ENCODE results near the gene PEAK3. TPM values are rescaled to one million over a fixed set of nuclear protein-coding genes. Genes with fewer than 3 reads are reported as not detected.
A peak's percentile ranks its signal among the peaks of the same experiment; 100 is the strongest.
"Not testable (repeated sequence)": the region's sequence is repeated elsewhere in the genome, so short reads cannot be mapped to it uniquely, and the experiment has no call there.

The PEAK3 gene
- total RNA-seq, 8 experiments from 2014 or later, result 0.15 to 1.3 (median 0.52) TPM

DNA sequence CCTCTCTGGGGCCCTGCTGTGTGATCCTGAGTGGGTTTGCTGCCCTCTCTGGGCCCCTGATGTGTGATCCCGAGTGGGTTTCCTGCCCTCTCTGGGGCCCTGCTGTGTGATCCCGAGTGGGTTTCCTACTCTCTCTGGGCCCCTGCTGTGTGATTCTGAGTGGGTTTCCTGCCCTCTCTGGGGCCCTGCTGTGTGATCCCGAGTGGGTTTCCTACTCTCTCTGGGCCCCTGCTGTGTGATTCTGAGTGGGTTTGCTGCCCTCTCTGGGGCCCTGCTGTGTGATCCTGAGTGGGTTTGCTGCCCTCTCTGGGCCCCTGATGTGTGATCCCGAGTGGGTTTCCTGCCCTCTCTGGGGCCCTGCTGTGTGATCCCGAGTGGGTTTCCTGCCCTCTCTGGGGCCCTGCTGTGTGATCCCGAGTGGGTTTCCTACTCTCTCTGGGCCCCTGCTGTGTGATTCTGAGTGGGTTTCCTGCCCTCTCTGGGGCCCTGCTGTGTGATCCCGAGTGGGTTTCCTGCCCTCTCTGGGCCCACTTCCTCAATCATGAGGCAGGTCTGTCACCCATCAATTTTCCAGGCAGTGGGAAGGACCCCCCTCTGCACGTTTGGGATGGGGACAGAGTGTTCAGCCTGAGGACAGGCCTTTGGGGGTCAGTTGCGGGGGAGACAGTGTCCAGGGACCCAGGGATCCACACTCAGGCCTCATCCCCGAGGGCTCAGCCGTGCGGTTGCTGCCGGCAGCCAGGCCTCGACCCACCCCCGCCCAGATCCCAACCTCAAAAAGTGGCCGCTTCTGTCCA is 512 bp downstream of the PEAK3 start:
- ATAC-seq (replicated peaks in 6 of 8), result peak in 3 of 8 experiments; percentile 3 to 19 (median 8)
- H3K27ac ChIP-seq; H3K4me1 ChIP-seq (replicated peaks in 1 of 2): not testable (repeated sequence)
- peak overlapping the region in 1 of 5 donors; percentile 9 for H3K4me3 ChIP-seq
- in situ Hi-C loops (cut with MboI; ENCODE audit: low pct_unique_long_range_greater_than_20kb in 2 of 9, low sequenced_read_pairs in 9 of 9, unreplicated experiment in 9 of 9), result loop anchor here in 2 of 9 experiments (25.0 kb wide), 1 partner anchor 106 kb away; no protein-coding TSS in a partner anchor
- 80% methylated on average over 1 of the region's 16 CpGs; no CpG with 5 or more reads in 9 of the 10 experiments for WGBS, 10 experiments

- ATAC-seq (replicated peaks in 6 of 8), result no peak
Measured at GRCh38 chr19:2280633-2281264, 1.2 kb downstream of the PEAK3 start.

GRCh38 chr19:2278459-2279158 is 3.4 kb downstream of the PEAK3 start:
- peak in 1 of 8 experiments; percentile 0 for ATAC-seq (replicated peaks in 6 of 8)

More at GRCh38 chr19:2280633-2281264, 1.2 kb downstream of the PEAK3 start:
- no peak overlapping the region for H3K4me3 ChIP-seq
- H3K27ac ChIP-seq, result no peak overlapping the region
- in situ Hi-C loops (cut with MboI; ENCODE audit: low pct_unique_long_range_greater_than_20kb in 2 of 9, low sequenced_read_pairs in 9 of 9, unreplicated experiment in 9 of 9), result loop anchor here in 2 of 9 experiments (25.0 kb wide), 1 partner anchor 107 kb away; no protein-coding TSS in a partner anchor
- H3K4me1 ChIP-seq (replicated peaks in 1 of 2), result peaks cover 0 to 3% of the 10 kb centered on the region in 2 donors
- 0 to 100% (median 70%) methylated on average over 1 to 2 of the region's 26 CpGs; no CpG with 5 or more reads in 7 of the 10 experiments for WGBS, 10 experiments

DNA sequence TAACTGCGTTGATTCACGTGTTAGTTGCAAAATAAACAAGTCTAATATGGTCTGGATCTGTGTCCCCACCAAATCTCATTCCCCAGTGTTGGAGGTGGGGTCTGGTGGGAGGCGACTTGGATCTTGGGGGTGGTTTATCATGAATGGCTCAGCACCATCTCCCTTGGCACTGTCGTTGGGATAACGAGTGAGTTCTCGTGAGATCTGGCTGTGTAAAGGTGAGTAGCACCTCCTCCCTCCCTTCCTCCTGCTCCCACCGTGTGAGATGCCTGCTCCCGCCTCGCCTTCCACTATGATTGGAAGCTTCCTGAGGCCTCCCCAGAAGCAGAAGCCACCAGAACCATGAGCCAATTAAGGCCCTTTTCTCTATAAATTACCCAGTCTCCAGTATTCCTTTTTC is 4.8 kb downstream of the PEAK3 start:
- H3K4me1 ChIP-seq (replicated peaks in 1 of 2), result peaks cover 14 to 20% of the 10 kb centered on the region in 2 donors
- H3K27ac ChIP-seq, result no peak overlapping the region
- no peak overlapping the region for H3K4me3 ChIP-seq
- in situ Hi-C loops (cut with MboI; ENCODE audit: low pct_unique_long_range_greater_than_20kb in 2 of 9, low sequenced_read_pairs in 9 of 9, unreplicated experiment in 9 of 9), result loop anchor here in 2 of 9 experiments (25.0 kb wide), 1 partner anchor 110 kb away; no protein-coding TSS in a partner anchor
- 73 to 100% (median 82%) methylated on average over 1 to 7 of the region's 9 CpGs; no CpG with 5 or more reads in 2 of the 10 experiments for WGBS, 10 experiments
- no peak for ATAC-seq (replicated peaks in 6 of 8)

More at GRCh38 chr19:2278459-2279158, 3.4 kb downstream of the PEAK3 start:
- in situ Hi-C loops (cut with MboI; ENCODE audit: low pct_unique_long_range_greater_than_20kb in 2 of 9, low sequenced_read_pairs in 9 of 9, unreplicated experiment in 9 of 9), result loop anchor here in 2 of 9 experiments (25.0 kb wide), 1 partner anchor 109 kb away; no protein-coding TSS in a partner anchor
- H3K4me1 ChIP-seq (replicated peaks in 1 of 2), result peaks cover 0 to 8% of the 10 kb centered on the region in 2 donors
- no peak overlapping the region for H3K4me3 ChIP-seq
- no peak overlapping the region for H3K27ac ChIP-seq
- 33 to 94% methylated on average over 1 to 10 of the region's 33 CpGs; no CpG with 5 or more reads in 8 of the 10 experiments for WGBS, 10 experiments

DNA sequence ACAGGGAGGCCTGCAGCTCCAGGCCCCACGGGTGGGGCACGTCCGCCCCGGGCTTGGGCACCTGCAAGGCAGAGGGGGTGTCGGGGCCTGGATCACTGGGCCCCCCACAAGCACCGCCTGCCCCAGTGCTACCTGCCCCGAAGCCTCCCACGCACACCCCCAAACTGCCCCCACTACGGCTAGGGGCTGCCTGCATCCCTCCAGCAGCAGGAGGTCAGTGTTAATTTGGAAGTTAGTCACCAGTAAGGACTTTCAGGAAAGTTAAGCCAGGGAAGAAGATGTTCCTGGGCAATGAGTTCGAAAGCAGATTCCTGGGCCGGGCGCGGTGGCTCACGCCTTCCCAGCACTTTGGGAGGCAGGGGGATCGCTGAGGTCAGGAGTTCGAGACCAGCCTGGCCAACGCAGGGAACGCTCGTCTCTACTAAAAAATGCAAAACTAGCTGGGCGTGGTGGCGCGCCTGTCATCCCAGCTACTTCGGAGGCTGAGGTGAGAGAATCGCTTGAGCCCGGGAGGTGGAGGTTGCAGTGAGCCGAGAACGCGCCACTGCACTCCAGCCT is 5.5 kb downstream of the PEAK3 start:
- Histone ChIP-seq H3K27ac (no peak overlapping the region), H3K4me3 (no peak overlapping the region), H3K4me1 (replicated peaks in 1 of 2) (peaks cover 20 to 24% of the 10 kb centered on the region in 2 donors)
- WGBS, 10 experiments, result 76 to 100% (median 90%) methylated on average over 3 to 12 of the region's 28 CpGs; no CpG with 5 or more reads in 5 of the 10 experiments
- no peak for ATAC-seq (replicated peaks in 6 of 8)
- in situ Hi-C loops (cut with MboI; ENCODE audit: low pct_unique_long_range_greater_than_20kb in 2 of 9, low sequenced_read_pairs in 9 of 9, unreplicated experiment in 9 of 9), result loop anchor here in 2 of 9 experiments (25.0 kb wide), 1 partner anchor 111 kb away; no protein-coding TSS in a partner anchor

- Histone ChIP-seq H3K4me1 (replicated peaks in 1 of 2) (peaks cover 21 to 26% of the 10 kb centered on the region in 2 donors), H3K4me3 (no peak overlapping the region), H3K27ac (no peak overlapping the region)
- in situ Hi-C loops (cut with MboI; ENCODE audit: low pct_unique_long_range_greater_than_20kb in 2 of 9, low sequenced_read_pairs in 9 of 9, unreplicated experiment in 9 of 9), result loop anchor here in 2 of 9 experiments (25.0 kb wide), 1 partner anchor 111 kb away; no protein-coding TSS in a partner anchor
- WGBS, 10 experiments, result 93 to 100% methylated on average over 2 to 3 of the region's 74 CpGs; no CpG with 5 or more reads in 8 of the 10 experiments
- ATAC-seq (replicated peaks in 6 of 8), result peak in 5 of 8 experiments; percentile 1 to 11 (median 4)
Measured at GRCh38 chr19:2275588-2276428, 6.2 kb downstream of the PEAK3 start.

DNA sequence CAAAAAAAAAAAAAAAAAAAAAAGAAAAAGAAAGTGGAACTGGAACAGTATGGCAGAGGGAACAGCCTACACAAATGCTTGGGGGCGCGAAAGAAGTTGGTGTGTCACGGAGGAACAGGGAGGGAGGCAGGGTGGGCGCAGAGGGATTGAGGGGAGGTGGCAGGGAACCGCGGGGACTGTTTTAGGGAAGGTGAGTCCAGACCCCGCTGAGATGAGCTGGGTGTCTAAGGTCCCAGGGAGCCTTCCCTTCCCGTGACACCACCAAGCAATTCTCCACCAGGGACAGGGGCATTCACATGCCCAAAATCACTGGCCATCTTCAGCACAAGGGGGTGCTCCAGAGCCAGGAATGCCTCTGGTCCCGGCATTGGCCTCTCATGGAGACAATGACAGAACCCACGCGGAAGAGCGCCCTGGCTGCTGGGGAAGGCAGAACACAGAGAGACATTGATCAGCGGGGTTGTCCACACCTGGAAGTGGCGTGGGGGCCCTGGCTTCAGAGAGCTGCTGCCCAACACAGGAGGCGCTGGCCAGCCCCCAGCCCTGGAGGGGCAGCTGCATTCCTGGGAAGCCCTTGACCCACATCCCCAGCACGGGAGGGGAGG is 6.9 kb downstream of the PEAK3 start:
- Histone ChIP-seq H3K27ac (no peak overlapping the region), H3K4me3 (no peak overlapping the region), H3K4me1 (replicated peaks in 1 of 2) (peaks cover 21 to 26% of the 10 kb centered on the region in 2 donors)
- in situ Hi-C loops (cut with MboI; ENCODE audit: low pct_unique_long_range_greater_than_20kb in 2 of 9, low sequenced_read_pairs in 9 of 9, unreplicated experiment in 9 of 9), result loop anchor here in 2 of 9 experiments (25.0 kb wide), 1 partner anchor 112 kb away; no protein-coding TSS in a partner anchor
- WGBS, 10 experiments, result 32 to 100% (median 73%) methylated on average over 1 to 6 of the region's 16 CpGs; no CpG with 5 or more reads in 4 of the 10 experiments
- peak; percentile 2 to 46 (median 19) for ATAC-seq (replicated peaks in 6 of 8)

GRCh38 chr19:2274185-2274711 is 7.7 kb downstream of the PEAK3 start:
- Histone ChIP-seq H3K27ac (no peak overlapping the region), H3K4me3 (peak overlapping the region in 1 of 5 donors; percentile 95), H3K4me1 (replicated peaks in 1 of 2) (peaks cover 21 to 26% of the 10 kb centered on the region in 2 donors)
- in situ Hi-C loops (cut with MboI; ENCODE audit: low pct_unique_long_range_greater_than_20kb in 2 of 9, low sequenced_read_pairs in 9 of 9, unreplicated experiment in 9 of 9), result no loop called here
- ATAC-seq (replicated peaks in 6 of 8), result no peak
- 89 to 100% (median 94%) methylated on average over 1 to 7 of the region's 9 CpGs; no CpG with 5 or more reads in 5 of the 10 experiments for WGBS, 10 experiments

- peaks cover 21 to 26% of the 10 kb centered on the region in 2 donors for H3K4me1 ChIP-seq (replicated peaks in 1 of 2)
- WGBS, 10 experiments, result 0 to 5% (median 0%) methylated on average over 1 to 16 of the region's 45 CpGs; no CpG with 5 or more reads in 2 of the 10 experiments
- peak in 7 of 8 experiments; percentile 4 to 34 (median 22) for ATAC-seq (replicated peaks in 6 of 8)
- in situ Hi-C loops (cut with MboI; ENCODE audit: low pct_unique_long_range_greater_than_20kb in 2 of 9, low sequenced_read_pairs in 9 of 9, unreplicated experiment in 9 of 9), result no loop called here
- H3K4me3 ChIP-seq, result peak overlapping the region; percentile 0 to 95 (median 22)
- H3K27ac ChIP-seq, result peak overlapping the region in 1 of 2 donors; percentile 39
Measured at GRCh38 chr19:2273356-2274184, 8.4 kb downstream of the PEAK3 start.

All from motor neuron (in vitro differentiated cells).